Pancreas (tissue), 10 donors: ENCODE measurements around the gene WWOX. TPM values are rescaled to one million over a fixed set of nuclear protein-coding genes. Genes with fewer than 3 reads are reported as not detected.

ENCODE experiments used
- ATAC-seq, 4 donors: fragments of 200-7000 bp; cut with Tn5 transposase; one replicate each; pipeline versions ENCODE4 v1.8.0 to v1.9.1; 2020; ENCODE audit warnings: mild to moderate bottlenecking in 4 of 4, moderate library complexity in 4 of 4
- DNase-seq, 6 donors: peaks; one replicate each; pipeline ENCODE4 v3.0.0-alpha.2; 2020
- FAIRE-seq: peaks from 2 replicates; lab custom pipeline; 2012; peaks lifted over from hg19 to GRCh38; lab: Jason Lieb, UNC
- H3K27ac ChIP-seq, 4 donors: fragments of 200-600 bp; sonication (generic); 1 replicate in 3 of 4; 2 replicates in 1 of 4; pipeline versions ENCODE4 v1.5.0 to v1.8.0; 2020
- H3K27me3 ChIP-seq, 4 donors: fragments of 200-600 bp; one replicate each; pipeline ENCODE4 v1.8.0; 2021
- H3K36me3 ChIP-seq, 3 donors: fragments of 200-600 bp; sonication (generic) in 1 of 3; one replicate each; pipeline versions ENCODE4 v1.5.0 to v1.8.0; 2020 to 2021
- H3K4me1 ChIP-seq, 3 donors: fragments of 200-600 bp; one replicate each; pipeline ENCODE4 v1.8.0; 2021
- H3K4me3 ChIP-seq, 4 donors: fragments of 200-600 bp; sonication (generic) in 2 of 4; one replicate each; pipeline versions ENCODE4 v1.5.0 to v1.8.0; 2020 to 2021
- H3K9me3 ChIP-seq, 4 donors: fragments of 200-600 bp; one replicate each; pipeline ENCODE4 v1.8.0; 2021
- WGBS, 2 donors: extraction: QIAGEN DNeasy Blood & Tissue Kit; methylation state at CpG; one replicate each; pipeline ENCODE4 v1.1.7; 2013; 5-methylcytosine and 5-hydroxymethylcytosine counted together
- intact Hi-C, 3 donors: fragments of 100-400 bp; cut with DNase I; formaldehyde crosslinking; loops; one replicate each; pipeline versions ENCODE4 v1.11.1 to v1.14.2; 2022
- polyA plus RNA-seq, 2 donors: library from polyadenylated mRNA; stranded (reverse); fragments of 200-250 nt; gene quantifications; one replicate each; pipeline ENCODE4 v1.2.3, GENCODE V29; 2013
- total RNA-seq, 6 donors: library from RNA; stranded (reverse); fragmentation: NEBNext Ultra II Directional in 4 of 6; extraction: Animal tissue kit (Norgen Biotek cat#: 25700) in 4 of 6; gene quantifications; one replicate each; pipeline versions ENCODE4 v1.2.1 to v1.2.4, GENCODE V29; 2021 to 2023
- TF ChIP-seq, protein P1 (sequence below), 4 donors: fragments of 200-600 bp; sonication (generic) in 3 of 4; IDR thresholded peaks; one replicate each; pipeline versions ENCODE4 v1.5.0 to v1.8.0; 2021; ENCODE audit warnings: antibody characterized with exemption in 4 of 4
- donor health status: healthy with polysubstance abuse.
- donor health status: DM: no; HTN: no; CAD: no; lungs with moderate emphysema.
- donor health status: DM: no; HTN: no; CAD: no.
- donor health status: control.
- donor health status: control.
- donor health status: Bipolar disorder and iron deficiency.
- donor health status: DM: yes; HTN: yes; CAD: no.
- donor health status: DM: no; HTN: no; CAD: no.
- donor health status: DM: no; HTN: no; CAD: no.
- donor health status: DM: yes; HTN: yes; CAD: no.

WWOX gene
- total and polyA plus RNA-seq, 8 donors: 6.8 to 14.4 (median 10.8) TPM

DNA sequence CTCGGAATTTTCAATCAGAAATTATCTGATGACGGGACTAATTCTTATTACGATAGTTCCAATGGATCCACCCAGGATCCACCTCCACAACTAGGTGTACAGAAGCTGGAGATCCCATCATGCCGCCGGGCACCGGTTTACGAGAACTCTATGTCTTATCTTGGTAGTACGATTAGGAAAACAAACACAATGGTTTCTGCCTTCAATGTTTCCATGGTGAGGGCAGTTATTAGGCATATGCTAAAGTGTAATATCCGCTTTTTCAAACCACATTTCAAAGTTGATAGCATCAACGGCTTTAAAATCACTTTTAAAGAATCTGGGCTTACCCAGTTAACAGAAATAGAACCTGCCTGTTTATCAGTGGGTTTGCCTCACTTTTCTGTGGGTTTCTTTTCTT lies 795.4 kb downstream of the WWOX start:
- intact Hi-C loops: no loop called here
- peaks cover 0 to 4% (median 0%) of the 10 kb centered on the region in 4 donors for H3K27me3 ChIP-seq
- ATAC-seq: peak in 3 of 4 donors; percentile 69 to 85 (median 73)
- no peaks in the 10 kb centered on the region for H3K36me3 ChIP-seq
- peak in 2 of 6 donors; percentile 17 to 18 for DNase-seq
- H3K27ac ChIP-seq: no peak overlapping the region
- TF ChIP-seq, protein P1, sequence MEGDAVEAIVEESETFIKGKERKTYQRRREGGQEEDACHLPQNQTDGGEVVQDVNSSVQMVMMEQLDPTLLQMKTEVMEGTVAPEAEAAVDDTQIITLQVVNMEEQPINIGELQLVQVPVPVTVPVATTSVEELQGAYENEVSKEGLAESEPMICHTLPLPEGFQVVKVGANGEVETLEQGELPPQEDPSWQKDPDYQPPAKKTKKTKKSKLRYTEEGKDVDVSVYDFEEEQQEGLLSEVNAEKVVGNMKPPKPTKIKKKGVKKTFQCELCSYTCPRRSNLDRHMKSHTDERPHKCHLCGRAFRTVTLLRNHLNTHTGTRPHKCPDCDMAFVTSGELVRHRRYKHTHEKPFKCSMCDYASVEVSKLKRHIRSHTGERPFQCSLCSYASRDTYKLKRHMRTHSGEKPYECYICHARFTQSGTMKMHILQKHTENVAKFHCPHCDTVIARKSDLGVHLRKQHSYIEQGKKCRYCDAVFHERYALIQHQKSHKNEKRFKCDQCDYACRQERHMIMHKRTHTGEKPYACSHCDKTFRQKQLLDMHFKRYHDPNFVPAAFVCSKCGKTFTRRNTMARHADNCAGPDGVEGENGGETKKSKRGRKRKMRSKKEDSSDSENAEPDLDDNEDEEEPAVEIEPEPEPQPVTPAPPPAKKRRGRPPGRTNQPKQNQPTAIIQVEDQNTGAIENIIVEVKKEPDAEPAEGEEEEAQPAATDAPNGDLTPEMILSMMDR (IDR thresholded peaks at IDR 0.05): no peak
- WGBS, 2 donors: 49 to 51% methylated on average over 10 of the region's 10 CpGs
- H3K4me3 ChIP-seq: no peak overlapping the region
- FAIRE-seq: no peak
- H3K4me1 ChIP-seq: peaks cover 0 to 7% (median 0%) of the 10 kb centered on the region in 3 donors
- no peaks in the 10 kb centered on the region for H3K9me3 ChIP-seq

DNA sequence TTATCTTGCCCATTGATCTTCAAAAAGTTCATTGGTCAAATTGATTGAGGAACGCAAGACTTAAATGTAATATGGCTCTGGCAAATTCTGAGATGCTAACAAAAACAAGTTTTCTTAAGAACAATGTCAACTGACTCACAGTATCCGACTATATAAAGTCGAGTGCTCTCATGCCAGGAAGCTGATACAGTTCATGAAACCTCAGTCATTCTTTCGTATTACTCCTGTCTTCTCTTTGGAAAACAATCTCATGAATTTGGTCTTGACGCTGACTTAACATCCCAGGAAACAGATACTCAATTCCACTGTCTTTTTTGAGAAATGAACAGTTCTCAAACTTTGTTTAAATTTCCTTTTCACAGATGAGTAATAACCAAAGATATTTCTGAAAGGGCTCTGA lies 796.2 kb downstream of the WWOX start:
- Histone ChIP-seq H3K27me3 (peaks cover 0 to 4% (median 0%) of the 10 kb centered on the region in 4 donors), H3K36me3 (no peaks in the 10 kb centered on the region), H3K27ac (no peak overlapping the region), H3K9me3 (no peaks in the 10 kb centered on the region), H3K4me1 (peaks cover 0 to 7% (median 0%) of the 10 kb centered on the region in 3 donors), H3K4me3 (no peak overlapping the region)
- TF ChIP-seq, protein P1 (IDR thresholded peaks at IDR 0.05): no peak
- FAIRE-seq: no peak
- no peak for ATAC-seq
- intact Hi-C loops: no loop called here
- DNase-seq: no peak
- 86 to 92% methylated on average over 5 of the region's 5 CpGs for WGBS, 2 donors

DNA sequence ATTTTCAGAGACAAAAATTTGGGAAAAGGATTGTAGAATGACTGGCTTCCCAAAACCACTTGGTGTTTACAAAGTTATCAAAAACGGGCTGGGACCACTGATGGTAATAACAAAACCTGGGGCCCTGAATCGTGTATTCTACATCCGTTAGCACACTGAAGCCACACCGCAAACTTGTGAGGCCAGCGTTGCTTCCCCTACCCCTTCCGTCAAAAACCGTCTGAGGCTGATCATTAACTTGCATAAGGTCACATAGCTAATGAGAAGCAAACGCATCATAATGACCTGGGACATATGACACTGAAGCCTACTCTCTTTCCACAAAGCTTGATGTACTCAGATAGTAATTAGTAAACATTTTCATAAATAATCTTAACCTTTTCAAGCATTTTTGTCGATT lies 796.8 kb downstream of the WWOX start:
- no peak for DNase-seq
- H3K27me3 ChIP-seq: peaks cover 0 to 4% (median 0%) of the 10 kb centered on the region in 4 donors
- no peaks in the 10 kb centered on the region for H3K36me3 ChIP-seq
- ATAC-seq: no peak
- TF ChIP-seq, protein P1 (IDR thresholded peaks at IDR 0.05): no peak
- H3K9me3 ChIP-seq: no peaks in the 10 kb centered on the region
- no peak for FAIRE-seq
- H3K4me1 ChIP-seq: peaks cover 0 to 7% (median 0%) of the 10 kb centered on the region in 3 donors
- WGBS, 2 donors: 78 to 82% methylated on average over 9 of the region's 9 CpGs
- H3K4me3 ChIP-seq: no peak overlapping the region
- H3K27ac ChIP-seq: no peak overlapping the region
- intact Hi-C loops: no loop called here

DNA sequence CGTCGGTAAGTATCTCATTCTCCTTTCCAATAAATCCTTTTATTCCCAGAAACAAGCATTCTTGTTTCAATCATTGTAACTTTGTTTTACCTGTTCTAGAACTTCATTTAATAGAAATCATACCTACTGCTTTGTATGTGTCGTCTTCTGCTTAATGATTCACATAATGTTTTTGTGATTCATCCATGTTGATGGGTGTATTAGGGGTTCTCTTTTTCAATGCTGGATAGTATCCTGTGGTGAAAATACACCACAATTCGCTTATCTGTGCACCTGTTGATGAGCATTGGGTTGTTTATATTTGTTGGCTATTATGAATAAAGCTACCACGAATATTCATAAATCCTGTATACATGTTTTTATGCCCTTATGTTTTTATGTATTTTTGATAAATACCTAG lies 797.8 kb downstream of the WWOX start:
- FAIRE-seq (no peak), ATAC-seq (no peak), DNase-seq (no peak)
- H3K4me3 ChIP-seq: no peak overlapping the region
- H3K9me3 ChIP-seq: no peaks in the 10 kb centered on the region
- WGBS, 2 donors: 81 to 85% methylated on average over 5 of the region's 5 CpGs
- peaks cover 0 to 4% (median 0%) of the 10 kb centered on the region in 4 donors for H3K27me3 ChIP-seq
- intact Hi-C loops: no loop called here
- peaks cover 0 to 7% (median 0%) of the 10 kb centered on the region in 3 donors for H3K4me1 ChIP-seq
- no peaks in the 10 kb centered on the region for H3K36me3 ChIP-seq
- TF ChIP-seq, protein P1 (IDR thresholded peaks at IDR 0.05): no peak
- H3K27ac ChIP-seq: no peak overlapping the region

DNA sequence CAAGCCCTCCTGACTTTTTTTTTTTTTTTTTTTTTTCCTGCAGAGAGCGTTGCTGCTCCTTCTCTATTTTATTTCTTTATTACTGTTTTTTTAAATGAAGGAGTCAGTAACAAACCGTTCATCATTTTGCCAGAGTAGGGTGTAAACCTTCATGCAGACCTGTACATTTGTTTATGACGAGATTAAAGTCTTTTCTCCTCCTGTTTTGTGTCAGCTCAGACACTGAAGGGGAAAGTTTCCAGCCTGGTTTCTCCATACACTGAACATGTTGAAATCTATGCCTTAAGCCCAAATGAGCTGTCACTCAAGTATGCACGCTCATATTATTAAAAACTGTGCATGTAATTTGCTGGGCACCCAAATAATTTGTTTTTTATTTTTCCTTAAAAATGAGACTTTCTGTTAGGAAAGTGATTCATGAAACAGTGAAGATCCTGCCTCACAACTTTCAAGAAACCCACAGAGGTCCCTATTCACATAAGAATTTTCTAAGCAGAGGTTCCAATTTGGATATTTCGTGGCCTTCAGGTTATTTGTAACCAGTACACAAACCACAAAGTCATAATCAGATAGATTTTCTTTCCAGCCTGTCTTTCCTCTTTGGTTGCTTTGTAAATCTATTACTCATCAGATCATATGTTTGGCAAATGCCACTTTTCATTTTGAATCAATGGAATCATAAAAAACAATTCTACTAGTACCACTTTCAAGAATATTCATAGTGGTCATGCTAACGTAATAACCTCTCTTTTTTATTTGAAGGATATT lies 800.8 kb downstream of the WWOX start:
- intact Hi-C loops: no loop called here
- no peak for DNase-seq
- WGBS, 2 donors: 84 to 88% methylated on average over 6 of the region's 6 CpGs
- Histone ChIP-seq H3K9me3 (no peaks in the 10 kb centered on the region), H3K4me3 (no peak overlapping the region), H3K27ac (no peak overlapping the region), H3K4me1 (no peaks in the 10 kb centered on the region), H3K27me3 (peaks cover 0 to 4% (median 0%) of the 10 kb centered on the region in 4 donors), H3K36me3 (no peaks in the 10 kb centered on the region)
- TF ChIP-seq, protein P1 (IDR thresholded peaks at IDR 0.05): no peak
- no peak for ATAC-seq
- FAIRE-seq: no peak
